Glutamatergic neuron (in vitro differentiated cells): ENCODE results near the gene PNPLA7. TPM values are rescaled to one million over a fixed set of nuclear protein-coding genes. Genes with fewer than 3 reads are reported as not detected.
A peak's percentile ranks its signal among the peaks of the same experiment; 100 is the strongest.
"Not testable (repeated sequence)": the region's sequence is repeated elsewhere in the genome, so short reads cannot be mapped to it uniquely, and the experiment has no call there.

Experiments
- DNase-seq: peaks from one replicate; pipeline ENCODE4 v3.0.0; 2022
- H3K27ac Mint-ChIP-seq: one replicate; pipeline ENCODE4 v1.8.0; 2020; ENCODE audit warnings: mild to moderate bottlenecking, mixed read lengths, inconsistent platforms; ENCODE audit not compliant: unreplicated experiment
- H3K27me3 Mint-ChIP-seq: one replicate; pipeline ENCODE4 v1.8.0; 2020; ENCODE audit warnings: mild to moderate bottlenecking, moderate library complexity, mixed read lengths, inconsistent platforms; ENCODE audit not compliant: unreplicated experiment
- H3K36me3 Mint-ChIP-seq: one replicate; pipeline ENCODE4 v1.8.0; 2020; ENCODE audit warnings: mild to moderate bottlenecking, mixed read lengths, inconsistent platforms; ENCODE audit not compliant: unreplicated experiment
- H3K4me1 Mint-ChIP-seq: one replicate; pipeline ENCODE4 v1.8.0; 2020; ENCODE audit warnings: mild to moderate bottlenecking, low read depth, mixed read lengths, inconsistent platforms; ENCODE audit not compliant: unreplicated experiment
- H3K4me3 Mint-ChIP-seq: one replicate; pipeline ENCODE4 v1.8.0; 2020; ENCODE audit warnings: mild to moderate bottlenecking, mixed read lengths, inconsistent platforms; ENCODE audit not compliant: unreplicated experiment
- H3K9me3 Mint-ChIP-seq: one replicate; pipeline ENCODE4 v1.8.0; 2020; ENCODE audit warnings: mild to moderate bottlenecking, moderate library complexity, mixed read lengths, inconsistent platforms; ENCODE audit not compliant: unreplicated experiment
- total RNA-seq: library from RNA; stranded (reverse); fragmentation: NEBNext Ultra II Directional; extraction: Animal tissue kit (Norgen Biotek cat#: 25700); gene quantifications from one replicate; pipeline ENCODE4 v1.2.1, GENCODE V29; 2021; ENCODE audit not compliant: unreplicated experiment
- TF ChIP-seq, protein P1 (sequence below): fragments of 200-600 bp; sonication (generic); IDR thresholded peaks from one replicate; pipeline ENCODE4 v1.5.0; 2021; ENCODE audit not compliant: partially characterized antibody, unreplicated experiment

Gene PNPLA7
- total RNA-seq, 1 donor from 2014 or later, result 6.7 TPM

DNA sequence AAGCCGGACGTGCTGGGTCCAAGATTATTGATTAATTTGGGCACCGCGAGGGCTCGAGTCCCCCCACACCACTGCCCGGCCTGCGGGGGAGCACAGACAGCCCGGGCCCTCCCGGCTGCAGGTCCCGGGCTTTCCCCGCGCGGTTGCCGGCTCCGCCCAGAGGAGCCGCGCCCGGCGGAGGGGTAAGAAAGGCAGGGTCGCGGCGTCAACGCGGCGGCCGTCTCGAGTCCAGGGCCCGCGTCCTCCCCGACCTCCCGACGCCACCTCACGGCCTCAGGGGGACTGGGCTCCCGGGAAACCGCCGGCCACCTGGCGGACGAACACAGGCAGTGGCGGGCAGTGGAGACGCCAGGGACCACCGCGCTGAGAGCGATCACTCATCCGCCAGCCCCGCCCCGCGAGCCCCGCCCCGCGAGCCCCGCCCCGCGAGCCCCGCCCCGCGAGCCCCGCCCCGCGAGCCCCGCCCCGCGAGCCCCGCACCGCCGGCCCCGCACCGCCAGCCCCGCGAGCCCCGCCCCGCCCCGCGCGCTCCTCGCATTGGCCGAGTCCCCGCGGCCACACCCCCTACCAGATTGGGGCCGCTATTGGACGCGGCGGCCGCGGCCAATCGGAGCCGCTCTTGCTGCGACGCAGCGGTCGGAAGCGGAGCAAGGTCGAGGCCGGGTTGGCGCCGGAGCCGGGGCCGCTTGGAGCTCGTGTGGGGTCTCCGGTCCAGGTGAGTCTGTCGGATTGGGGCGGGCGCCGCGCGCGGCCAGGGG is 1.2 kb upstream of the PNPLA7 start, which contains the start of gene MRPL41:
MRPL41 (plus strand) TSS at position 616 of the 758 bp plus-strand sequence. CDS start 203 bp downstream, outside the sequence.
- Mint-ChIP-seq H3K27ac (peak within 1 kb of the TSS; percentile 62), H3K4me1 (peaks cover 7% of the 10 kb centered on the region), H3K9me3 (peaks cover 8% of the 10 kb centered on the region), H3K27me3 (peaks cover 14% of the 10 kb centered on the region), H3K36me3 (peaks cover 4% of the 10 kb centered on the region), H3K4me3 (peak within 1 kb of the TSS; percentile 91)
- TF ChIP-seq, protein P1, sequence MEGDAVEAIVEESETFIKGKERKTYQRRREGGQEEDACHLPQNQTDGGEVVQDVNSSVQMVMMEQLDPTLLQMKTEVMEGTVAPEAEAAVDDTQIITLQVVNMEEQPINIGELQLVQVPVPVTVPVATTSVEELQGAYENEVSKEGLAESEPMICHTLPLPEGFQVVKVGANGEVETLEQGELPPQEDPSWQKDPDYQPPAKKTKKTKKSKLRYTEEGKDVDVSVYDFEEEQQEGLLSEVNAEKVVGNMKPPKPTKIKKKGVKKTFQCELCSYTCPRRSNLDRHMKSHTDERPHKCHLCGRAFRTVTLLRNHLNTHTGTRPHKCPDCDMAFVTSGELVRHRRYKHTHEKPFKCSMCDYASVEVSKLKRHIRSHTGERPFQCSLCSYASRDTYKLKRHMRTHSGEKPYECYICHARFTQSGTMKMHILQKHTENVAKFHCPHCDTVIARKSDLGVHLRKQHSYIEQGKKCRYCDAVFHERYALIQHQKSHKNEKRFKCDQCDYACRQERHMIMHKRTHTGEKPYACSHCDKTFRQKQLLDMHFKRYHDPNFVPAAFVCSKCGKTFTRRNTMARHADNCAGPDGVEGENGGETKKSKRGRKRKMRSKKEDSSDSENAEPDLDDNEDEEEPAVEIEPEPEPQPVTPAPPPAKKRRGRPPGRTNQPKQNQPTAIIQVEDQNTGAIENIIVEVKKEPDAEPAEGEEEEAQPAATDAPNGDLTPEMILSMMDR, result peak; percentile 69
- peak; percentile 94 for DNase-seq

DNA sequence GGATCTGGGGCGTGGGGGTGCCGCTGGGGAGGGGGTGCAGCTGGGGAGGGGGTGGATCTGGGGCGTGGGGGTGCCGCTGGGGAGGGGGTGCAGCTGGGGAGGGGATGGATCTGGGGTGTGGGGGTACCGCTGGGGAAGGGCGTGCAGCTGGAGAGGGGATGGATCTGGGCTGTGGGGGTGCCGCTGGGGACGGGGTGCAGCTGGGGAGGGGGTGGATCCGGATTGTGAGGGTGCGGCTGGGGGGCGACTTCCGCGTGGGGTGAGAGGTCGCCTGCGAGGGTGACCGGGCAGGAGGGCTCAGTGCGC is 709 bp upstream of the PNPLA7 start:
- H3K9me3 Mint-ChIP-seq, H3K4me1 Mint-ChIP-seq, DNase-seq, H3K36me3 Mint-ChIP-seq: not testable (repeated sequence)
- Mint-ChIP-seq H3K27me3 (peaks cover 14% of the 10 kb centered on the region), H3K27ac (peak overlapping the region; percentile 52), H3K4me3 (peak overlapping the region; percentile 82)

DNA sequence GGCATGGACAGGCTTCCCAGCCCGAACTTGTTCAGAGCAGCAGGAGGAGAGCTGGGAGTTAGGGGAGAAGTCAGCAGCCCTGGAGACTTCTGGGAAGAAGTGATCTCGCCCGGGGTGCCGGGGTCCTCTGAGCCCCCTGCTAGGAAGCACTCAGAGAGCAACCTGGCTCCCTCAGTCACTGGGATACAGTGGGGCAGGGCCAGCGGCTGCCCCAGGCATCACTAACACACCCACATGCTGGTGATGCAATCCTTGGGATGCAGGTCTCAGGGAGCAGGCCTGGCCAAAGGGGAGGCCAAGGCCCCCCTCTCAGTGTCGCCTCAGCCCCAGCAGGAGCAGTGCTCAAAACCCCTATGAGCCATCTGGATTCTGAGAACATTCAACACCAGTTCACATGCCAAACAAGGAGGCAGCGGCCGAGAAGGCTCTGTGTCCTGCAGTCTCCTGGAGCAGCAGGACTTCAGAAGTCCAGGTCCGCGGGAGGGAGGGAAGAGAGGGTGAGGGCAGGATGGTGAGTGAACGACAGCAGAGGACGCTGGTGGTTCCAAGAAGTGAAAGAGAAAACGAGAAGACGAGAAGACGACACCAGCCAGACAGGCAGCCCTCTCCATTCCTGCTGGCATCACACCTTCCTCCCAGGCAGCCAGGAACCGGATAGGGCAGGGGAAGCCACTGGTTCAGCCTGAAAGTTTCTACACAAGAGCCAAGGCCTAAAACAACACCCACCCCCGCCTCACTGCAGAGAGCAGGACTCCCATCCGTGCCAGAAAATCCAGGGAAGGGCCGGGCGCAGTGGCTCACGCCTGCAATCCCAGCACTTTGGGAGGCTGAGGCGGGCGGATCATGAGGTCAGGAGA is 2.3 kb downstream of the PNPLA7 start:
- no peak overlapping the region for H3K27ac Mint-ChIP-seq

DNA sequence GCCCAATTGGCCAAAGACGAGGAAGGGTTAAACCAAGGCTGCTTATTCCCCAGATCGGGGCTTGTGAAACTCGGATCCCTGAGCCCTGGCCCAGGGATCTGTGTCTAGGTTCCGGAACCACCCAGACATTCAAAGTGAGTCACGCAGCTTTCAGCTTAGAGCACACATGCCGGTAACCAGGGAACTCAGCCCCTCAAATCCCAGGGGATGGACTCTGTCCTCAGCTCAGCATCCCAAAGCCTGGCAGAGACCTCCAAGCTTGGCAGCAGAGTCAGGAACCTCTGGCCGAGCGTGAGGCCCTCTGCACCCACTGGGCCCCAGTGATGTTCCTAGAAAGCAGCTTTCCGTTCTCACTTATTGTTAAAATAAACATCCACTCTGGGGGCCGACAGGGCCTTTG is 5.1 kb downstream of the PNPLA7 start:
- peaks cover 8% of the 10 kb centered on the region for H3K4me1 Mint-ChIP-seq
- H3K4me3 Mint-ChIP-seq, result no peak overlapping the region
- no peak overlapping the region for H3K27ac Mint-ChIP-seq
- DNase-seq, result no peak
- peaks cover 5% of the 10 kb centered on the region for H3K9me3 Mint-ChIP-seq
- no peaks in the 10 kb centered on the region for H3K36me3 Mint-ChIP-seq
- peaks cover 11% of the 10 kb centered on the region for H3K27me3 Mint-ChIP-seq
- TF ChIP-seq, protein P1, result no peak

More for the DNA sequence above, 2.3 kb downstream of the PNPLA7 start:
- DNase-seq, result no peak
- Mint-ChIP-seq H3K9me3 (peaks cover 9% of the 10 kb centered on the region), H3K36me3 (peaks cover 4% of the 10 kb centered on the region), H3K4me1 (peaks cover 7% of the 10 kb centered on the region), H3K27me3 (peaks cover 15% of the 10 kb centered on the region), H3K4me3 (no peak overlapping the region)
- TF ChIP-seq, protein P1, result no peak

DNA sequence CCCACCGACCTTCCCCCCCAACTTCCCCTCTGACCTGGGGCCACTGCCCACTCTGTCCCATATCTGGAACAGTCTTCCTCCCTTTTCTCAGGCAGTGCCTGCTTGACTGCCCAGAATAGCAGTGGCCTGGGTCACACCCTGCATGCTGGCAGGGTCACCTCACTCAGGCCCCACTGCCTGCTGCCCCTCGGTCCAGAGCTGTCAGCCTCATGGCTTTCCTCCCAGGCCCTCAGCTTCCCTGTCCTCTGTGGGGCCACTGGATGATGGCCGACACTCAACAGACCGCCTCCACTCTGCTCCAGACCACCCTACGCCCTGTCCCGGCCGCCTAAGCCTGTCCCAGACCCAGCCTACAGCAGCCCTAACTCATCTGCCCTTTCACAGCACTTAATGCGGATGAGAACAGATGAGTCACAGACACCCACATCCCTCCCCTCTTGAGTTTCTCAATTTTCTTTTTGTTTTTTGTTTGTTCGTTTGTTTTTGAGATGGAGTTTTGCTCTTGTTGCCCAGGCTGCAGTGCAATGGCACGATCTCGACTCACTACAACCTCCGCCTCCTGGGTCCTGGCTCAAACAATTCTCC is 5.9 kb downstream of the PNPLA7 start:
- Mint-ChIP-seq H3K4me1 (peaks cover 2% of the 10 kb centered on the region), H3K9me3 (peaks cover 2% of the 10 kb centered on the region), H3K27ac (no peak overlapping the region), H3K27me3 (peaks cover 8% of the 10 kb centered on the region), H3K4me3 (no peak overlapping the region), H3K36me3 (no peaks in the 10 kb centered on the region)
- no peak for DNase-seq
- TF ChIP-seq, protein P1, result no peak
